ENCODE measurements around the gene SH2D5. TPM values are rescaled to one million over a fixed set of nuclear protein-coding genes. Genes with fewer than 3 reads are reported as not detected.
A peak's percentile ranks its signal among the peaks of the same experiment; 100 is the strongest.
"Not testable (repeated sequence)": the region's sequence is repeated elsewhere in the genome, so short reads cannot be mapped to it uniquely, and the experiment has no call there.

The SH2D5 gene
- total RNA-seq, 1 donor from 2014 or later: 5.9 TPM

DNA sequence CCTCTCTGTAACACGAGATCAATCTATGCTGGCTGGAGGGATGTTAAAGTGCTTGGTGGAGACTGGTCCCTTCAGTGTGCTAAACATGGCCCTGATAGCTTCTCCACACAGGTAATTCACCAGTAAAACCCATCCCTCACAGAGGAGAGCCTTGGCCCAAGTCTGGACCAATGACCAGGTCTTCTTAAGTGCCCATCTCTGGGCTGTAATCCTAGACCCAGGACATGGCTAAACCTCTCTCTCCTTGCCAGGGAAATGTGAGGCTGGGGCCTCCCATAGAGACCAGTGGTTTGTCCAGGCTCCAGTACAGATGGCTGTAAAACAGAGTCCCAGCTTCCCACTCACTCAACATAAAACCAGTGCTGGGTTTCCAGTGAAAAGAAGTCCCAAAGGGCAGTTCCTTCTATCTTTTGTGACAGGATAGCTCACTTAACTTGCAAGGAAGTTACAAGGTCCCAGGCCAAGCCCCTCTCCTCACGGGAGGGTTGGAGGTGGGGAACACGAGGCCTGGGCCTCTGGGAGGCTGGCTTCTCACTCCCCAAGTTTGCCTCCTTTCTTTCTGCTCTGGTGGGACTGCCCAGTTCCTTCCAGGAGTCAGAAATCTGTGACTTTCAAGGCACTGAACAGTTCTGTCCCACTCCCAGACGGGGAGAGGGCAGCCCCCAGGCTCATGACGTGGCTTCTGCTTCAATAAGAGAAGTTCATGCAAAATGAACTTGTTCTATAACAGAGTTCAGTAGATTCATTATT lies 12.5 kb downstream of the SH2D5 start:
- TF ChIP-seq, protein P1, sequence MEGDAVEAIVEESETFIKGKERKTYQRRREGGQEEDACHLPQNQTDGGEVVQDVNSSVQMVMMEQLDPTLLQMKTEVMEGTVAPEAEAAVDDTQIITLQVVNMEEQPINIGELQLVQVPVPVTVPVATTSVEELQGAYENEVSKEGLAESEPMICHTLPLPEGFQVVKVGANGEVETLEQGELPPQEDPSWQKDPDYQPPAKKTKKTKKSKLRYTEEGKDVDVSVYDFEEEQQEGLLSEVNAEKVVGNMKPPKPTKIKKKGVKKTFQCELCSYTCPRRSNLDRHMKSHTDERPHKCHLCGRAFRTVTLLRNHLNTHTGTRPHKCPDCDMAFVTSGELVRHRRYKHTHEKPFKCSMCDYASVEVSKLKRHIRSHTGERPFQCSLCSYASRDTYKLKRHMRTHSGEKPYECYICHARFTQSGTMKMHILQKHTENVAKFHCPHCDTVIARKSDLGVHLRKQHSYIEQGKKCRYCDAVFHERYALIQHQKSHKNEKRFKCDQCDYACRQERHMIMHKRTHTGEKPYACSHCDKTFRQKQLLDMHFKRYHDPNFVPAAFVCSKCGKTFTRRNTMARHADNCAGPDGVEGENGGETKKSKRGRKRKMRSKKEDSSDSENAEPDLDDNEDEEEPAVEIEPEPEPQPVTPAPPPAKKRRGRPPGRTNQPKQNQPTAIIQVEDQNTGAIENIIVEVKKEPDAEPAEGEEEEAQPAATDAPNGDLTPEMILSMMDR (IDR thresholded peaks at IDR 0.05; ENCODE audit: insufficient read depth, low read depth, low read length): no peak
- TF ChIP-seq EZH2 (IDR thresholded peaks at IDR 0.05; ENCODE audit: insufficient read depth, low read length): no peak
- H3K9me3 Mint-ChIP-seq (ENCODE audit: unreplicated experiment): peaks cover 3% of the 10 kb centered on the region
- no peaks in the 10 kb centered on the region for H3K79me2 ChIP-seq (ENCODE audit: insufficient read depth, low read length)
- H4K20me1 ChIP-seq (ENCODE audit: insufficient read depth, low read length): no peaks in the 10 kb centered on the region
- H3K9me3 ChIP-seq (ENCODE audit: insufficient read depth, low read depth, low read length): no peaks in the 10 kb centered on the region
- H3K27ac ChIP-seq (ENCODE audit: low read depth, low read length): no peak overlapping the region
- no peaks in the 10 kb centered on the region for H3K27me3 ChIP-seq (ENCODE audit: insufficient read depth, low read length)
- H3K4me1 Mint-ChIP-seq (ENCODE audit: low read depth, unreplicated experiment): no peaks in the 10 kb centered on the region
- no peaks in the 10 kb centered on the region for H3K36me3 ChIP-seq (ENCODE audit: insufficient read depth, low read length)
- H3K4me1 ChIP-seq (ENCODE audit: insufficient read depth, low read length): no peaks in the 10 kb centered on the region
- DNase-seq (ENCODE audit: low read depth): no peak
- H3K4me2 ChIP-seq (ENCODE audit: low read length): no peak overlapping the region
- H3K27ac Mint-ChIP-seq (ENCODE audit: unreplicated experiment): no peak overlapping the region
- no peak overlapping the region for H2AFZ ChIP-seq (ENCODE audit: low read depth, low read length)
- H3K27me3 Mint-ChIP-seq (ENCODE audit: low read depth, unreplicated experiment): peaks cover 31% of the 10 kb centered on the region
- H3K36me3 Mint-ChIP-seq (ENCODE audit: low read depth, unreplicated experiment): peaks cover 6% of the 10 kb centered on the region
- no peak for FAIRE-seq
- H3K9ac ChIP-seq (ENCODE audit: low read length): no peak overlapping the region
- peak overlapping the region; percentile 29 for H3K4me3 Mint-ChIP-seq (ENCODE audit: unreplicated experiment)
- H3K4me3 ChIP-seq (ENCODE audit: insufficient read depth, low read depth, low read length): no peak overlapping the region

GRCh38 chr1:20719261-20719660 lies 13.2 kb downstream of the SH2D5 start:
- Histone ChIP-seq H3K9ac (ENCODE audit: low read length) (no peak overlapping the region), H3K79me2 (ENCODE audit: insufficient read depth, low read length) (no peaks in the 10 kb centered on the region), H2AFZ (ENCODE audit: low read depth, low read length) (no peak overlapping the region), H3K36me3 (ENCODE audit: insufficient read depth, low read length) (no peaks in the 10 kb centered on the region), H3K27ac (ENCODE audit: low read depth, low read length) (no peak overlapping the region), H4K20me1 (ENCODE audit: insufficient read depth, low read length) (no peaks in the 10 kb centered on the region), H3K4me1 (ENCODE audit: insufficient read depth, low read length) (no peaks in the 10 kb centered on the region), H3K4me2 (ENCODE audit: low read length) (no peak overlapping the region), H3K27me3 (ENCODE audit: insufficient read depth, low read length) (no peaks in the 10 kb centered on the region), H3K4me3 (ENCODE audit: insufficient read depth, low read depth, low read length) (no peak overlapping the region), H3K9me3 (ENCODE audit: insufficient read depth, low read depth, low read length) (no peaks in the 10 kb centered on the region)
- Mint-ChIP-seq H3K27ac (ENCODE audit: unreplicated experiment) (no peak overlapping the region), H3K36me3 (ENCODE audit: low read depth, unreplicated experiment) (peaks cover 6% of the 10 kb centered on the region), H3K27me3 (ENCODE audit: low read depth, unreplicated experiment) (peaks cover 31% of the 10 kb centered on the region), H3K4me3 (ENCODE audit: unreplicated experiment) (peak overlapping the region; percentile 68), H3K9me3 (ENCODE audit: unreplicated experiment) (peaks cover 3% of the 10 kb centered on the region), H3K4me1 (ENCODE audit: low read depth, unreplicated experiment) (no peaks in the 10 kb centered on the region)
- TF ChIP-seq EZH2 (IDR thresholded peaks at IDR 0.05; ENCODE audit: insufficient read depth, low read length): no peak
- TF ChIP-seq, protein P1 (IDR thresholded peaks at IDR 0.05; ENCODE audit: insufficient read depth, low read depth, low read length): no peak
- FAIRE-seq (no peak), DNase-seq (ENCODE audit: low read depth) (no peak)

DNA sequence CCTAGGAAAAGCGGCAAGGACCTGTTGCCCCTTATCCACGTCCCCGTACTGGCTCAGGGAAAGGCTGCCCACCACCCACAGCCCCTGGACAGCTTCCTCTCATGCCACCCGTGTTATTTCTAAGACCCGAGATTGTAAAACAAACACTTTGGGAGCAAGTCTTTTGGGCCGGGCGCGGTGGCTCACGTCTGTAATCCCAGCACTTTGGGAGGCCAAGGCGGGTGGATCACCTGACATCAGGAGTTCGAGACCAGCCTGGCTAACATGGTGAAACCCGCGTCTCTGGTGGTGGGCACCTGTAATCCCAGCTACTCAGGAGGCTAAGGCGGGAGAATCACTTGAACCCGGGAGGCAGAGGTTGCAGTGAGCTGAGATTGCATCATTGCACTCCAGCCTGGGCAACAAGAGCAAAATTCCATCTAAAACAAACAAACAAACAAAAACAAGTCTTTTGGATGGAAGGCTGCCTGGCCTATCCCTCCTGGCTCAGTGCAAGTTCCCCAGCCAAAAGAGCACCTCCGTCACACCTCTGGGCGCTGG lies 14.1 kb downstream of the SH2D5 start:
- H3K36me3 Mint-ChIP-seq (ENCODE audit: low read depth, unreplicated experiment); H3K79me2 ChIP-seq (ENCODE audit: insufficient read depth, low read length); H4K20me1 ChIP-seq (ENCODE audit: insufficient read depth, low read length); H3K4me1 Mint-ChIP-seq (ENCODE audit: low read depth, unreplicated experiment); H3K27ac ChIP-seq (ENCODE audit: low read depth, low read length); DNase-seq (ENCODE audit: low read depth); FAIRE-seq; H3K27me3 ChIP-seq (ENCODE audit: insufficient read depth, low read length); H3K27ac Mint-ChIP-seq (ENCODE audit: unreplicated experiment); H3K36me3 ChIP-seq (ENCODE audit: insufficient read depth, low read length); H3K4me1 ChIP-seq (ENCODE audit: insufficient read depth, low read length); H3K9me3 ChIP-seq (ENCODE audit: insufficient read depth, low read depth, low read length); H3K9me3 Mint-ChIP-seq (ENCODE audit: unreplicated experiment): not testable (repeated sequence)
- Histone ChIP-seq H3K4me2 (ENCODE audit: low read length) (peak overlapping the region; percentile 84), H2AFZ (ENCODE audit: low read depth, low read length) (peak overlapping the region; percentile 52), H3K4me3 (ENCODE audit: insufficient read depth, low read depth, low read length) (peak overlapping the region; percentile 54), H3K9ac (ENCODE audit: low read length) (peak overlapping the region; percentile 49)
- Mint-ChIP-seq H3K4me3 (ENCODE audit: unreplicated experiment) (peak overlapping the region; percentile 68), H3K27me3 (ENCODE audit: low read depth, unreplicated experiment) (peaks cover 31% of the 10 kb centered on the region)
